Astrocyte of the cerebellum (primary cell): ENCODE measurements around the gene FAM114A1.
"Not testable (repeated sequence)": the region's sequence is repeated elsewhere in the genome, so short reads cannot be mapped to it uniquely, and the experiment has no call there.

Source experiments
- DNase-seq: peaks from one replicate; pipeline ENCODE4 v3.0.0-alpha.2; 2011; ENCODE audit warnings: low read depth
- H3K4me3 ChIP-seq: 2 replicates; pipeline ENCODE4 v1.5.1; 2011; ENCODE audit warnings: mild to moderate bottlenecking, low read depth, low read length, moderate library complexity
- in situ Hi-C: cut with HindIII; loops from 2 replicates; pipeline ENCODE4 v1.10.0; 2017; ENCODE audit warnings: low sequenced_read_pairs
- TF ChIP-seq, protein P1 (sequence below): IDR thresholded peaks from 2 replicates; pipeline ENCODE4 v1.5.1; 2012; ENCODE audit warnings: low read length, low read depth, moderate library complexity, mild to moderate bottlenecking; ENCODE audit errors: missing control alignments

Gene FAM114A1

GRCh38 chr4:38980903-38981676 is 113.5 kb downstream of the FAM114A1 start:
- TF ChIP-seq, protein P1, sequence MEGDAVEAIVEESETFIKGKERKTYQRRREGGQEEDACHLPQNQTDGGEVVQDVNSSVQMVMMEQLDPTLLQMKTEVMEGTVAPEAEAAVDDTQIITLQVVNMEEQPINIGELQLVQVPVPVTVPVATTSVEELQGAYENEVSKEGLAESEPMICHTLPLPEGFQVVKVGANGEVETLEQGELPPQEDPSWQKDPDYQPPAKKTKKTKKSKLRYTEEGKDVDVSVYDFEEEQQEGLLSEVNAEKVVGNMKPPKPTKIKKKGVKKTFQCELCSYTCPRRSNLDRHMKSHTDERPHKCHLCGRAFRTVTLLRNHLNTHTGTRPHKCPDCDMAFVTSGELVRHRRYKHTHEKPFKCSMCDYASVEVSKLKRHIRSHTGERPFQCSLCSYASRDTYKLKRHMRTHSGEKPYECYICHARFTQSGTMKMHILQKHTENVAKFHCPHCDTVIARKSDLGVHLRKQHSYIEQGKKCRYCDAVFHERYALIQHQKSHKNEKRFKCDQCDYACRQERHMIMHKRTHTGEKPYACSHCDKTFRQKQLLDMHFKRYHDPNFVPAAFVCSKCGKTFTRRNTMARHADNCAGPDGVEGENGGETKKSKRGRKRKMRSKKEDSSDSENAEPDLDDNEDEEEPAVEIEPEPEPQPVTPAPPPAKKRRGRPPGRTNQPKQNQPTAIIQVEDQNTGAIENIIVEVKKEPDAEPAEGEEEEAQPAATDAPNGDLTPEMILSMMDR = no peak
- peak; percentile 16 for DNase-seq
- H3K4me3 ChIP-seq = no peak overlapping the region
- in situ Hi-C loops = no loop called here

GRCh38 chr4:38982361-38983095 is 114.9 kb downstream of the FAM114A1 start:
- TF ChIP-seq, protein P1 = no peak
- no peak for DNase-seq
- in situ Hi-C loops = no loop called here

GRCh38 chr4:38983291-38983690 is 115.7 kb downstream of the FAM114A1 start:
- H3K4me3 ChIP-seq = no peak overlapping the region
- TF ChIP-seq, protein P1 = no peak
- DNase-seq = no peak
- in situ Hi-C loops = no loop called here

More at GRCh38 chr4:38982361-38983095, 114.9 kb downstream of the FAM114A1 start:
- H3K4me3 ChIP-seq = no peak overlapping the region

DNA sequence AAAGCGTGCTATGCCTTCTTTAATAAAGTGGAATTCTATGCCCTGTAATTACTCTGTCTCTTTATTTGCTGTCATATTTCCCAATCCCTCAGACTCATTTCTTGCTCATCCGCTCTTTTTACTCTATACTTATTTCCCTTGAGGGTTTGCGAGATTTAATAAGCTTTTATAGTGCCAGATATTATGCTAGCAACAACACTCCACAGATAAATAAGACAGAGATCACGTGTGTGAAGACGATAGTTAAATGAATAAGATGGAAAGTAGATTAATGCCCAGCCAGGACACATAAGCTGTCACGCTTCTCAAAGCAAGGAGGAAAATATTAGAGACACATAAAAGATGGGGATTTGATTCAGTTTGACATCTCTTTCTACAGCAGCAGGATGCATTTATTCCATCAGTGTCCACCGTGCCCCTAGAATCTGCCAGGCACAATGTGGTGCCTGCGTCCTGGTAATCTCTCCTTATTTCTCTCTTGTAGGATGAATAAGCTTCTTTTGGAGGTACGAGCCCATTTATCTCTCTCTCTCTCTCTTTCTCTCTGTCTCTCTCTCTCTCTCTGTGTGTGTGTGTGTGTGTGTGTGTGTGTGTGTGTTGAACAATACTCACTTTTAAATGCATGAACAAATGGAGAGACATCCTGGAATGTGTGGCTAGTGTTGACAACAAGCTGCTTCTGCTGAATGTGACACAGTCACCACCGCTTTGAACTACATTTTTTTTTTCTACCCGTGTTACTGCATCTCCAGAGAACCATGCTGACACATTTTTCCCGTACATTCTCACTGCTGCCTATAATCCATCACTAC is 116.4 kb downstream of the FAM114A1 start:
- DNase-seq = no peak
- TF ChIP-seq, protein P1 = no peak
- in situ Hi-C loops = no loop called here

DNA sequence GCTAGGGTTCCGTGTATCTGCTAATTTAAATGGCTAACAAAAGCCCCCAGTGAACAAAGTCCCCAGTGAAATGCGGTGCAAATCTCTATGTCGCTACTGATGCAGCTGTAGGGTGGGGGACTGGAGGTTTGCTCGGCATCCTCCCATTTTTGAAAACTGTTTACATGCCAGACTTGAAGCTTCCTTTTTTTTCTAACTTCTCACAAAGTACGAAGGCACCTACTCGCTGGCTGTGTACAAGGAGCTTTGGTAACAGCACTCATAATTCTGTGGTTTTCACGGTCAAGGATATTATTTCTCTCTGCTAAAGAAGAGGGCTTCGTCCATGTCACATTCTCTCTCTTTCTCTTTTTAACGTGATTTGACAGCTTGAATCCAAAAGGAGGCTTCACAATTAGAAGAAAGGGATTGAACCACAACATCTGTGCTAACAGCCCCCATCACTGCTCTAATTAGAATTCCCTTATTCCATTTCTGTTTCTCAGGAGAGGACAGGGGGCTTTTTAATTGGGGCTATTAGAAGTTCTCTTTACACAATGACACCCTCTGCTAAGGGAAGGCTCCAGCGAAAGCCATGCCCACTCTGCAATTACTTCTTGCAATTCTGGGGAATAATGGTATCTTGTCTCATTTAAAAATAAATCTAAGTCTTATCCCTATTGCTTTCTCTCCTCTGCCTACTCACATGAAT is 117.9 kb downstream of the FAM114A1 start:
- TF ChIP-seq, protein P1 = no peak
- no peak overlapping the region for H3K4me3 ChIP-seq
- in situ Hi-C loops = no loop called here
- no peak for DNase-seq

More for the DNA sequence above, 116.4 kb downstream of the FAM114A1 start:
- no peak overlapping the region for H3K4me3 ChIP-seq

DNA sequence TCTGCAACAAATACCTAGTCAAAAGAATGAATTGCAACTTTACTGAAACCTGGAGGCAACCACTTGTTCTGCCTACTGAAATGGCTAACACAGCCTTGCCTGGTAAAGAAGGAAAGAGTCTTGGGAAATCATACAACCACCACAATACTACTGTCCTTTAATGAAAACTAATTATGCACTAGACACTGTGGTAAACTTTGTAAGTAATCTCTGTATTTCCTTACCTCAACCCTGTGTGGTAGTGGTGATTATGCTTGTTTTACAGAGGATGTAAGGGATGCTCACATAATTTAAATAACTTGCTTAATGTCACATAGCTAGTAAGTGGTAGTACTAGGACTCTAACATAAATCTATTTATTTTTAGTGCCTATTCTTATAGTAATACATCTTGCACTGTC is 119.9 kb downstream of the FAM114A1 start:
- in situ Hi-C loops = no loop called here
- no peak for DNase-seq
- TF ChIP-seq, protein P1 = no peak
- H3K4me3 ChIP-seq = no peak overlapping the region

DNA sequence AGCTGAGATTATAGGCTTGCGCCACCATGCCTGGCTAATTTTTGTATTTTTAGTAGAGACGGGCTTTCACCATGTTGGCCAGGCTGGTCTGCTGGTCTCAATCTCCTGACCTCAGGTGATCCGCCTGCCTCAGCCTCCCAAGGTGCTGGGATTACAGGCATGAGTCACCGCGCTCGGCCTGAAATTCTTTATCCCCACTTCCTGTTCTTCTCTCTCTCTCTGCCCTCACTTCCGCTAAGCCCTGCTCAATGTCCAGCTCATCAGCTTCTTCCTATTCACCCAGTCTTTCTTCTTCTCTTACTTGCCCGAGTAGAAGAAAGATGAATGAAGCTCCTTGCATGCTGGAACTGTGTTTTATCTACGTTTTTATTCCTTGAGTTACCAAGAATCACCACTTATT is 120.7 kb downstream of the FAM114A1 start:
- H3K4me3 ChIP-seq, DNase-seq, in situ Hi-C loops: not testable (repeated sequence)
